HG03558 (cell line): ENCODE results near the gene SMTNL2.
"Not testable (repeated sequence)": the region's sequence is repeated elsewhere in the genome, so short reads cannot be mapped to it uniquely, and the experiment has no call there.

ENCODE experiments used
- ATAC-seq: cut with Tn5 transposase; IDR thresholded peaks from one replicate; pipeline ENCODE4 v1.9.1; 2021; ENCODE audit warnings: moderate number of reproducible peaks; ENCODE audit not compliant: unreplicated experiment; ENCODE audit errors: extremely low read depth

Gene SMTNL2

DNA sequence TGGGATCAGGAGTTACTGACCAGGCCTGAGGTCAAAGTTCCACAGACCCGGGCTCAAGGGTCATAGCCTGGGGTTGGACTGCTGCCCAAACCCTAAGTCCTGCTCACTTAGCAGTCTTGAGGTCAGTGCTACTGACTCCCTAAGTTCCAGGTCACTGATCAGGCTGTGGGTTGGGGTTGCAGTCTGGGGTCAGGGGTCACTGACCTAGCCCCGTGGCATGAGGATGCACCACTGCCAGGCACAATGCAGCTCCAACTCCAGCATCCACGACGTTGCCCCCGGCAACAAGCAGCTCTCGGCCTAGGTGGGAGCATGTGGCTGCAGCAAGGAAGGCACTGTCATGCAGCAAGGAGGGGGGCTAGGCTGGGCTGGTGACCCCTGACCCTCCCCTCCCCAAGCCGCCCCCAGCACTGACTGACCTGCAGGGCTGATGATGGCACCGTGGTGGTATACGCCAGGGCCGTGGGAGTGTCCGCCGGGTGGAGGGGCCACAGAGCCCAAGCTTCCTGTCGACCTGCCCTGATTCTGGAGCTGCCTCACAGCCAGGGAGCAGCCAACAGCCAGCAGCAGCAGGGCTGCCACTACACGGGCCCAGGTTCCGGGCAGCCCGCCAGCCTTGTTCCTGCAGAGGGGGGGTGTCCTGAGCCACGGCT is 25.1 kb upstream of the SMTNL2 start:
- ATAC-seq, result no peak

DNA sequence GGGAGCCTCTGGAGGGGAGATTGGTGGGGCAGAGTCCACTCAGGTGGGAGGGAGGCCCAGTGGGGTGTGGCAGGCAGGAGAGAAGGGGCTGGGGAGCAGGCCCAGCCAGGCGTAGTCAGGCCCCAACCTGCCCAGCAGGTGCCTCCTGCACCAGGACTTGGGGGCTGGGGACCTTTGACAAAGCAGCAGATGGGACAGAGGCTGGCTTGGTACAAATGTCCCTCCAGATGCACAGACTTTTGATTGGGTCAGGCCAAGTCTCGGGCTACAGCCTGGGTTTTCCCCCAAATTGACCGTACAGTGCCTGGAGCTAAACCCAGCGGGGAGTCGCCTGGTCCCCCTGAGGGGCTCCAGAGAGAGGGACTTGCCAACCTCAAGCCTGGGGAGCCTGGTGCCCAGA is 24.4 kb upstream of the SMTNL2 start:
- ATAC-seq, result no peak

DNA sequence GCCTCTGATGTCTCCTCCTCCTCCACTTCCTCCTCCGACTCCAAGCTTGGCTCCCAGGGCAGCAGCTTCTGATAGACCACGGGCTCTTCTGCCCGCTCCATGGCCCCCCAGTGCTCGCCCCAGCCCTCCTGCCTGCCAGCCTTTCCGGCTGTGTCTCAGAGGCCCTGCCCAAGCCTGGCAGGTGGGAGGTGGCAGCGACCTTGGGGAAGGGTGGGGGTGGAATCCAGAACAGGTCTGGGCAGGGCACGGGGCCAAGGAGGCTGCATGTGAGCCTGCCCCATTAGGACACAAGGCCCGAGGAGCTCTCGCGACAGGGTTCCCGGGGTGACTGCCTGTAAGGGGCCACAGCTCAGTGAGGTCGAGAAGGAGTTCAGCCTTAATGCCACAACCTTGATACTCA is 23.9 kb upstream of the SMTNL2 start, which contains the start of gene GGT6:
Gene GGT6, minus strand, starts transcription at position 157 of the 400 bp plus-strand sequence. Its CDS starts 56 bp downstream, at position 101.
- no peak for ATAC-seq

DNA sequence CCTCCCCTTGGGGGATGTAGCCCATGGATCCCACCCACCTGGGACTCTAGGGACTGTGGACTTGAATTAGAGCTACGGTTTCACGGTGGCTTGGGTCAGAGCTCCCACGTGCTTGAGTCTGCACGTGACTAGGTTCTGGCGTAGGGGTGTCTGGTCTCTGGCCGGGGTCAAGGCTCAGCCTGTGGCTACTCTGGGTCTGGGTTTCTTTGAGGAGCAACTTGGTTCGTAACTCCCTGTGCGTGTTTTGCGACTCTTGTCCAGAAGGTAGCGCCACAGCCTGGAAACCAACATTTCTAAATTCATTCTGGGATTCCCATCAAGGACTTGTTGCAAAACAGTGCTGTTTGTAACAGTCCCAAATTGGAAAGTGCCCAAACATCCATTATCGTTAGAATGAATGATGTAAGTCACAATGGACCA is 23.5 kb upstream of the SMTNL2 start:
- ATAC-seq, result no peak

- ATAC-seq, result no peak
These were observed 22.0 kb upstream of the SMTNL2 start for GRCh38 chr17:4562015-4562969.

DNA sequence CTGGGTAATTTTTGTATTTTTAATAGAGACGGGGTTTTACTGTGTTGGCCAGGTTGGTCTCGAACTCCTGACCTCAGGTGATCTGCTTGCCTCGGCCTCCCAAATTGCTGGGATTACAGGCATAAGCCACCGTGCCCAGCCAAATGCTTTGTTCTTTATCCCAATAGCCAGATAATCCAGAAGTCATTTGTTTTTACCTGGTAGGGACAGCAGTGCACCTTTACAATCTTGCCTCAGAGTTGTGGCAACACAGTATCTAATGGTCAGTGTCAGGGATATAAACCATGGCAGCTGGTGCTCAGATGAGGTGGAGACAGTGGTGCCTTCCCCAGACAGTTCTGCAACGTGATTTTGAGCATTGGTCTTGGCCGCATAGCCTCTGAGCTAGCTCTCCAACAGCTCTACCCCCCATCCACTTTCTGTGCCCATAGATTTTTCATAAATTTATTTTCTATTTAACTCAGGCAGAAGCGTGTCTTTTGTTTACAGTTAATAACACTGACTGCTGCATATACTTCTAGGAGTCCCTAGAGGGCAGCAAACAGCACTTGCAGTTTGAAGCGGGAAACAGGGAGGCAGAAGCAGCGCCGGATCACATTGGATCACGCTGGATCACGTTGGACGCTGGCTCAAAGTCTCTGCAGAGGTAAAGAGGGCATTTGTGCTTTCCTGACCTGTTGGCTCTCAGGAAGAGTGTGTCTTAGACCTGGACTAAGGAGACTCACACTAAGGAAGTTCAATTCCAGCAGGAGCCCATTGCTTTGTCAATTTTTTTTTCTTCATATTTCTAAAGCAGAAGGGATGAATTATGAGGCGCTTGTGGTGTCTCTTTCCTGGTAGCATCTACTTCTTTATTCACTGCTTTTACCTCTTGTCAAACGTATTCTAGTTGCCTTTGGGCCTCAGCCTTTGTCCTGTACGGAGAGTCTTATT is 18.9 kb upstream of the SMTNL2 start:
- ATAC-seq, result no peak

DNA sequence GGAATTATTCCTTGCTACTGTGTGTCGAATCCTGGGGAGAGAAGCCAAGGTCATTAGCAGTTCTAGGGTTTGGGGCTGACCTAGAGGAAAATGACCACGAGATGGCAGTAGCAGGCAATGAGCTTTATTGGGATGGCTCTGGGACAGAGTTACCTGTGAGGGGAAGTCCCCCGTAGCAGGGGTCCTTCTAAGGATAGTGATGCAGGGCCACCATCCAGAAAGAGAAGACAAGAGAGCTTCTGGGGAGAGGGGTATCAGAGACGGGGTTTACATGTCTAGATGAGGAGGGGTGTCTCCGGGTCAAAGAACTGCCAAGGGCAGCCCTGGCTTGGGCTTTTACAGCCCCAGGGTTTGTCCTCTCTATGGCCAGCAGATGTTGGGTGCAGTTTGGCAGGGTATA is 17.5 kb upstream of the SMTNL2 start:
- no peak for ATAC-seq

DNA sequence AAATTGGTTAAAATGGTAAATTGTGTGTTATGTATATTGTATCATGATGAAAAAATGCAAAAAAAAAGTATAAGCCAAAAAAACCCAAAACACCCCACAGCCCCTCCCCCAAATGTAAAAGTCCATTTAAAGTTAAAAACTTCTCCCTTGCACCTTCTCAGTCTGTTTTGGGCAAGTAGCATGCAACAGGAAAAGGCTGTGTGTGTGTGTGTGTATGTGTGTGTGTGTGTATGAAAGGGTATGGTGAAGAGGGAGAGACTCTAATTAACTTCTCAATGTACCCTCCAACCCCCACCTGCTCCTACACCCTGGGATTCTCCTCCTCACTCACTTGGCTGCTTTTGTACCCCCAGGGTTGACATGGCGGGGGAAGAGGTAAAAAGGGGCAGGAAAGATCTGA is 14.7 kb upstream of the SMTNL2 start:
- no peak for ATAC-seq

- no peak for ATAC-seq
These were observed 12.2 kb upstream of the SMTNL2 start for GRCh38 chr17:4572131-4572530.

- ATAC-seq, result no peak
These were observed 11.2 kb upstream of the SMTNL2 start for GRCh38 chr17:4573115-4573514.

GRCh38 chr17:4573669-4574068 is 10.7 kb upstream of the SMTNL2 start:
- no peak for ATAC-seq

- ATAC-seq, result no peak
These were observed 9.8 kb upstream of the SMTNL2 start for GRCh38 chr17:4574448-4575045.

DNA sequence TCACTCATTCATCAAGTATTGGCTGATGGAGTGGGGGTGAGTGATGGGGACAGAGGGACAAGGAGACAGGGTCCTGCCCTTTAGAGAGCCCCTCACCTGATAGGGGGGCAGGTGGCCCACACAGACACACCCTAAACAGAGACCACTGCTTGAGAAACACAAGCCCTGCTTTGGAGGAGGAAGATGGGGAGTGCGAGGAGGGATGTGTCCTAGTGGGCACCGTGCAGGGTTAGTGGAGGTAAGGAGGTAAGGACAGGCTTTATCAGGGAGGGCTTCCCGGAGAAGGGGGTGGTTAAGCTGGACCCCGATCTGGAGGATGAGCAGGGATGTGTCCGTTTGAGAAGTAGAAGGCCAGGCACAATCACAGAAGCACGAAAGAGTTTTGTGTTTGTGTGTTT is 8.2 kb upstream of the SMTNL2 start:
- no peak for ATAC-seq

DNA sequence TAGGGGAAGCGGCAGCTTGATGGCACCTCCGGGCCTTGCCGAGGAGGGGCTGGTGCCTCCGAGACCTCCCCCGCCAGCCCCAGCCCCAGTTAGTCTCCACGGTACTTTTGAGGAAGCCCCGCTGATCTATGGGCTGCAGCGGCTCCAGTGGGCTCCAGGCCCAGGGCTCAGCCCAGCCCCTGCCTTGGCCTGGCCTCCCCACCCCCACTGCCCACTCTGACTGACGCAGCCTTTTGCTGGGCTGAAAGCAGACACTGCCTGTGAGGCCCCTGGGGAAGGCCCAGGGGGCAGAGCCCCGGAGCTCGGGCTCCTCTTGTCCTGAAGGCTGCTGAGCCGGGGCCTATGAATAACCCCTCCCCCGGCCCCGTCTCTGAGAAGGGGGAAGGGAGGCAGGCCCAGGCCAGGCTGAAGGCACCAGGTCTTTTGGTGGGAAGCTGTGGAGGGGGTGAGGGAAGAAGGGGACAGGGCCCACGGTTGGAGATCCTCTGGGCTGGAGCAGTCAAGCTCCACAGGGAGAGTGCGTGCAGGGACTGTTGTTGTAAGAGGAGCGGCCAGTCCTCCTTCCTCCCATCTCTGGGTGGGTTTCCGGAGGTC is 7.5 kb upstream of the SMTNL2 start:
- ATAC-seq, result no peak

- ATAC-seq, result no peak
These were observed 6.8 kb upstream of the SMTNL2 start for GRCh38 chr17:4577386-4577993.

GRCh38 chr17:4578349-4578748 is 6.0 kb upstream of the SMTNL2 start:
- ATAC-seq, result not testable (repeated sequence)

GRCh38 chr17:4579678-4580077 is 4.7 kb upstream of the SMTNL2 start:
- no peak for ATAC-seq

DNA sequence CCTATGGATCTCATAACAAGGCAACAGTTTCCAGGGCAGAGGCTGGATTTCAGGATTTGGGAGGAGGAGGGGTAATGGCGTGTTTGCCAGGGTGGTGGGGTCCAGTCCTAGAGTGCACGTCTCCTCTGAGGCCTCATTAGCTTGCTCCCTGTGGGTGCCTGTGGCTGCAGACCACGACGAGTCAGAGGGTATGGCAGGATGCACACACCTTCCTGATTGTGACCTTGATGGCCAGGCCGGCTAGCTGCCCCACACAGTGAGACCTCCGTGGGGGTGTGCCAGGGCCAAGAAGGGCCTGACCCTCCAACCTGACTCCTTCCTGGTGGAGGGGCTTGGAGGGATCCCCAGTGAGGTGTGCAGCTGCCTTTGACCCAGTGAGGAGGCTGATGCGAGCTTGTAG is 4.0 kb upstream of the SMTNL2 start:
- ATAC-seq, result no peak

DNA sequence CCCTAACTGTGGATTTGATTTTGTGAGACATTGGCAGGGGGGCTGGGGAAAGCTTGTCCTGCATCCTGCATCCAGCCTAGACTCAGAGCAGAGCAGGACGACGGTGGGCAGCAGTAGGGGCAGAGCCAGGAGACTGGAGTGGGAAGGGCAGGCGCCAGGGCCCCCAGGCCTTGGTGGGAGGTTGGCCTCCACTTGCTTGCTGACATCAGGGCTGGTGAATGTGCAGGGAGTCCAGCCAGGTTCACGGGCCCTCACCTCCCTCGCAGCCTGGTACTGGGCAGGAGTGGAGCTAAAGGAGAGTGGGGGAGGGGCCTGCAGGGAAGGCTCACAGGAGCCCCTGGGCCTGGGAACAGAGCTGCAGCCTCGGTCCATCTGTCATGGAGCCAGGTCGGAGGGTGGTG is 2.2 kb upstream of the SMTNL2 start:
- ATAC-seq, result no peak
